Bronchial epithelial cell (primary cell): ENCODE data around the gene NHP2. TPM values are rescaled to one million over a fixed set of nuclear protein-coding genes. Genes with fewer than 3 reads are reported as not detected.

ENCODE experiments used
- DNase-seq: peaks from one replicate; pipeline ENCODE4 v3.0.0-alpha.2; 2010; ENCODE audit warnings: low read depth
- FAIRE-seq: peaks from 2 replicates; lab custom pipeline; 2011; peaks lifted over from hg19 to GRCh38; lab: Jason Lieb, UNC
- H3K27me3 ChIP-seq: 2 replicates; pipeline ENCODE4 v1.5.1; 2011; ENCODE audit warnings: low read length; ENCODE audit not compliant: control insufficient read depth, insufficient read depth
- H3K36me3 ChIP-seq: 2 replicates; pipeline ENCODE4 v1.5.1; 2011; ENCODE audit warnings: low read length; ENCODE audit not compliant: control insufficient read depth, insufficient read depth
- H3K4me3 ChIP-seq: 2 replicates; pipeline ENCODE4 v1.5.1; 2011; ENCODE audit warnings: mild to moderate bottlenecking, low read depth, low read length, control low read depth
- CTCF ChIP-seq: IDR thresholded peaks from 2 replicates; pipeline ENCODE4 v1.5.1; 2011; ENCODE audit warnings: mild to moderate bottlenecking, moderate library complexity, low read length, control low read depth, inconsistent platforms; ENCODE audit not compliant: insufficient read depth, severe bottlenecking
- total RNA-seq: library from RNA; depleted of rRNA; stranded (reverse); fragments of >200 nt; gene quantifications from 2 replicates; pipeline ENCODE4 v1.2.1, GENCODE V29; 2014

Gene NHP2
- total RNA-seq, 1 donor from 2014 or later, result 161 TPM

GRCh38 chr5:178116143-178116885 lies 37.4 kb downstream of the NHP2 start:
- Histone ChIP-seq H3K36me3 (no peaks in the 10 kb centered on the region), H3K27me3 (peaks cover 3% of the 10 kb centered on the region), H3K4me3 (no peak overlapping the region)
- no peak for TF ChIP-seq CTCF
- no peak for FAIRE-seq
- DNase-seq, result no peak

DNA sequence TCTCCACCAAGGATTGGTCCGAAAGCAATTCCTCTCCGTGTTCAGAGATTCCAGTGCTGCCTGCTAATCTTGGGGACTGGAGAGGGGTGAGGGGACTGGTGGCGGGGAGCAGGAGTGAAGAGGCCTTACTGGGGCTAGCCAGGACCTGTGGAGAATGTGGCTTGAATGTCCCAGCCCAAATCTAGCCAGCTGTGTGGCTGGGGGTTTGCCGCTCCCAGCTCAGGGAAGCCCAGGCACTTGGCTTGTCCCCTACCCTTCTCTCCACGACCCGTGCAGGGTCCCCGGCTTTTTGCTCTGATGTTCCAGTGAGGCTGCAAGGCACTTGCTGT lies 37.9 kb downstream of the NHP2 start:
- no peak for TF ChIP-seq CTCF
- peaks cover 3% of the 10 kb centered on the region for H3K27me3 ChIP-seq
- DNase-seq (no peak), FAIRE-seq (no peak)
- H3K36me3 ChIP-seq, result no peaks in the 10 kb centered on the region
- no peak overlapping the region for H3K4me3 ChIP-seq

DNA sequence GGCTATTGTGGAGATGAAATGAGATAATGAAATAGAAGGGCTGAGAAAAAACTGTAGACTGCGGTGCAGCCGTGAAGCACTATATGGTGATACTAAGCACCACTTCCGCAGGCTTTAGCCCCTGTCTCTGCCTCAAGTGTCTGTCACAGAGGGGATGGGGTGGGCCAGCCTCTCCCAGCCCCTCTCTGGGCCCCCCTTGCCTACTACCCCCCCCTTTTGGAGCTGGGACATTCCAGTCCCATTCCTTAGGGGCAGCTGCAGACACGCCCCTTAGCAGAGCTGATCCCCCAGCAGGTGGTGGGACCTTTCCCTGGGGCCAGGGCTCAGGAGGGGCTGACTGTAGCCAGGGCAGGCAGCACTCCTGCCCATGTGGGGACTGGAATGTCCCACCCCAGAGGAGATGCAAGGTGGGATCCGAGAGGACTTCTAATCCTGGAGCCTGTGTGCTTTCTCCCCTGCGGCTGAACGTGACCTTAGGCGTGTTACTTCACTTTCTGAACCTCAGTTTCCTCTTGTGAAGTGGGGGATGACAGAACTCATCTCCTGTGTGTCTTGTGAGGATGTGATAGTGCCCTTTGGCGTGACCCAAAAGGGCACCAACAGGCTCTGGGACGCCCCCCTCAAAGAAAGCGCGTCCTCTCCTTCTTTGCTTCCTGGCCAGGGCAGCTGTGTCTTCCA lies 38.4 kb downstream of the NHP2 start:
- no peaks in the 10 kb centered on the region for H3K36me3 ChIP-seq
- DNase-seq (no peak), FAIRE-seq (no peak)
- no peak for TF ChIP-seq CTCF
- peaks cover 3% of the 10 kb centered on the region for H3K27me3 ChIP-seq
- H3K4me3 ChIP-seq, result no peak overlapping the region

DNA sequence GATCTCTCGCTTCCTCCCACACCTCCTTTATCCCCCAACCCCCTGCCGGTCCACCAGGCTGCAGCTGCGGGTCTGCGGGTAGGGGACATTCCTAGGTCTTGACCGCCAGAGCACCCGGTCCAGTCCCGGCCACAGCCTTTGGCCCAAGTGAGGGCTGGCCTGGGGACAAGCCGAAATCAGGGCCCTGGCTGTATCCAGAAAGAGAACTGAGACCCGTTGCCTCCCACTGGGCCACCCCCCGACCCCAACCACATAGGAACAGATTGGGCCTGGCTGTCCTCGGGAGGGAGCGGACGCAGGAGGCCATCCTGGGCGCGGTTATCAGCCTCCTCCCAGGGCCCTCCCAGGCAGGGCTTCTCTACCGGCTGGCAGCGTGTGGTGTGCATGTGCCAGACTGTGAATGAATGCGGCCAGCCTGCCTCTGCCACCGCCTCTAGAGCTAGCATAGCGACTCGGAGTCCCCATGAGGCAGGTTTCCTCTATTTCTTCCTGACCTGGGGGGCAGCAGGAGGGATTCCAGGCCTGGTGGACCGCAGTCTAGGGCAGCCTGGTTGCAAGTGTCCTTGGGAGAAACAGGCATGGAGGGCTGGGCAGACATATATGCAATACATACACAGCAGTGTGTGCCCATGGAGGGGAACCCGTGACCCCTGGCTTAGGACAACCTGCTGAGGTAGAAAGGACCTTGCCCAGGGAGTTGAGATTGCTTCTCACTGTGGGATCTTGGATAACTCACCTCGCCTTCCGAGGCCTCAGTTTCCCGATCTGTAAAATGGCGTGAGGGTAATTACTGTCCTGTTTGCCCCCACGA lies 39.2 kb downstream of the NHP2 start:
- no peak for TF ChIP-seq CTCF
- H3K36me3 ChIP-seq, result no peaks in the 10 kb centered on the region
- FAIRE-seq (no peak), DNase-seq (no peak)
- peaks cover 3% of the 10 kb centered on the region for H3K27me3 ChIP-seq
- H3K4me3 ChIP-seq, result peak overlapping the region; percentile 53

DNA sequence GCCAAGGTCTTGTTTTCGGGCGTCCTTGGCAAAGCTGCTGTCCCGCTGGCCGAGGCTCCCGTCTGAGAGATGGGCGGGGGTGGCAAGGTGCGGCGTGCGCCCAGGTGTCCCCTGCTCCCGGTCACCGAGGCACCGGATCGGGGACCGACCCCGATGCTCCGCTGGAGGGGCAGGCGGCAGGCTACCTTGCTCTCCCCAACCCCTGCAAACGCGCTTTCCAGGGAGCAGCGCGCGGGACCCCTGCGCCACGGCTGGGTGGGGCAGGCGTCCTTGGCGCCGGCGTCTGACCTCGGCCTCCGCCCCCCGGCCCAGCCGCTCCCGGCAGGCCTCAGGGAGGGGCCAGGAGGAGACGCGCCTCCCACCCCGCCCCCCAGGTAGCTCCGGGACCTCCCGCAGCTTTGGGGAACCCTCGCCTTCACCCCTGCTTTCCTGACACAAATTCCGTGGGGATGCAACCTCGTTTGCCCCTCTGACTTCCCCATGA lies 39.8 kb downstream of the NHP2 start:
- FAIRE-seq (no peak), DNase-seq (no peak)
- Histone ChIP-seq H3K4me3 (peak overlapping the region; percentile 53), H3K36me3 (no peaks in the 10 kb centered on the region), H3K27me3 (peaks cover 3% of the 10 kb centered on the region)
- TF ChIP-seq CTCF, result no peak
